IPS-15b (cell line): ENCODE data around the gene TRIM31.
"Not testable (repeated sequence)": the region's sequence is repeated elsewhere in the genome, so short reads cannot be mapped to it uniquely, and the experiment has no call there.

Experiments used
- H3K27me3 ChIP-seq: one replicate; pipeline ENCODE4 v1.6.1; 2013; ENCODE audit warnings: low read length; ENCODE audit not compliant: control insufficient read depth, insufficient read depth
- H3K36me3 ChIP-seq: one replicate; pipeline ENCODE4 v1.6.1; 2013; ENCODE audit warnings: low read length; ENCODE audit not compliant: control insufficient read depth, insufficient read depth
- H3K4me1 ChIP-seq: one replicate; pipeline ENCODE4 v1.6.1; 2013; ENCODE audit warnings: mild to moderate bottlenecking, low read length; ENCODE audit not compliant: control insufficient read depth, insufficient read depth
- H3K4me3 ChIP-seq: one replicate; pipeline ENCODE4 v1.5.1; 2013; ENCODE audit warnings: low read depth, low read length
- H3K9ac ChIP-seq: one replicate; pipeline ENCODE4 v1.6.1; 2013; ENCODE audit warnings: low read depth, mild to moderate bottlenecking, low read length
- H3K9me3 ChIP-seq: one replicate; pipeline ENCODE4 v1.6.1; 2013; ENCODE audit warnings: mild to moderate bottlenecking, low read length; ENCODE audit not compliant: control insufficient read depth, insufficient read depth

Gene TRIM31

GRCh38 chr6:30143780-30144179, 30.9 kb upstream of the TRIM31 start:
- Histone ChIP-seq H3K4me1 (no peaks in the 10 kb centered on the region), H3K9ac (no peak overlapping the region), H3K4me3 (no peak overlapping the region), H3K9me3 (no peaks in the 10 kb centered on the region), H3K27me3 (no peaks in the 10 kb centered on the region), H3K36me3 (no peaks in the 10 kb centered on the region)

DNA sequence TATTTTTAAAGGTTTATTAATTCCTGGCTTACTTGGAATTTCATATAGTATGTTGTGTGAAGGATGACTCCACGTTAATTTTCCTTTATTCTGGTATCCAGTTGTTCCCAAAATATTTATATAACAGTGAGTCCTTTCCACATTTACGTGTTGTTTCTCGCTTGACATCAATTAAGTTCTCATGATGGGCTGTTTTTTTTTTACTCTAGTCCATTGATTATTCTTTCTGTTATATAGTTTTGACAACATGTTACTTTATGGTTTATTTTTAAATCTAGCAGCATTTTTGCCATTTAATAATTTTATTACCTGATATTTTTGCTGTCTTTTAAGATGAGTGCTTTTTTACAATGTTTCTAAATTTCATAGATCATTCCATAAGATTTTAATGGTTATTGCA, 29.8 kb upstream of the TRIM31 start:
- Histone ChIP-seq H3K4me1 (no peaks in the 10 kb centered on the region), H3K36me3 (no peaks in the 10 kb centered on the region), H3K9ac (no peak overlapping the region), H3K27me3 (no peaks in the 10 kb centered on the region), H3K9me3 (no peaks in the 10 kb centered on the region), H3K4me3 (no peak overlapping the region)

- not testable (repeated sequence) for H3K9ac ChIP-seq, H3K4me3 ChIP-seq, H3K4me1 ChIP-seq, H3K9me3 ChIP-seq, H3K36me3 ChIP-seq, H3K27me3 ChIP-seq
Measured at GRCh38 chr6:30140240-30140639, 27.4 kb upstream of the TRIM31 start.

DNA sequence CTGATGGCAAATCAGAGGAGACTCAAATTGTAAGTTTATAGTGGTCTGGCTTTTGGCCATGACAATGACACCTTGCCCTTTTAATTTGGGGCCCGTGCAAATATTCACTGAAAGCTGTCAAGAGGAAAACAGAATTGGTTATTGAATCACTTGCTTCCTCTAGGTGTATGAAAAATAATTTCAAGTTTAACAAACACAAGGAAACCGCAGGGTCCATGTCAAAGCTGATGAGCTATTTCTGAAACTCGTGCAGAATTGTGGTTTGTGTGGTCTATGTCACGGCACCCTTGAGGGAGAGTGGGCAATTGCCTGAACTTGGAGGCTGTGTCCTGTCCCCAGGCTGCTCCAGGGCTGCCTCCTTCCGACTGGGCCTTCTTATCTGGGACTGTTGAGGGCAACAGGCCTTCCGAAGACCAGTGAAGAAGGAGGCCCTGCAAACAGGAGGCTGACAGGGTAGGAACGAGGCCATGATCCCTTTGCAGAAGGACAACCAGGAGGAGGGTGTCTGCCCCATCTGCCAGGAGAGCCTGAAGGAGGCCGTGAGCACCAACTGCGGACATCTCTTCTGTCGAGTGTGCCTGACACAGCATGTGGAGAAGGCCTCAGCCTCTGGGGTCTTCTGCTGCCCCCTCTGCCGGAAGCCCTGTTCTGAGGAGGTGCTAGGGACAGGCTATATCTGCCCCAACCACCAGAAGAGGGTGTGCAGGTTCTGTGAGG, 23.8 kb upstream of the TRIM31 start:
- no peak overlapping the region for H3K9ac ChIP-seq
- H3K4me3 ChIP-seq = no peak overlapping the region
- no peaks in the 10 kb centered on the region for H3K4me1 ChIP-seq
- peaks cover 10% of the 10 kb centered on the region for H3K27me3 ChIP-seq
- H3K9me3 ChIP-seq = no peaks in the 10 kb centered on the region
- H3K36me3 ChIP-seq = no peaks in the 10 kb centered on the region

GRCh38 chr6:30135757-30136156, 22.9 kb upstream of the TRIM31 start, which contains the start of gene TRIM40:
Gene TRIM40 (plus strand): TSS chr6:30136140. CDS start chr6:30137037, 897 bp downstream.
- no peak within 1 kb of the TSS for H3K4me3 ChIP-seq
- no peak within 1 kb of the TSS for H3K9ac ChIP-seq
- H3K27me3 ChIP-seq = peaks cover 19% of the 10 kb centered on the region
- H3K36me3 ChIP-seq = no peaks in the 10 kb centered on the region
- H3K9me3 ChIP-seq = no peaks in the 10 kb centered on the region
- H3K4me1 ChIP-seq = no peaks in the 10 kb centered on the region

DNA sequence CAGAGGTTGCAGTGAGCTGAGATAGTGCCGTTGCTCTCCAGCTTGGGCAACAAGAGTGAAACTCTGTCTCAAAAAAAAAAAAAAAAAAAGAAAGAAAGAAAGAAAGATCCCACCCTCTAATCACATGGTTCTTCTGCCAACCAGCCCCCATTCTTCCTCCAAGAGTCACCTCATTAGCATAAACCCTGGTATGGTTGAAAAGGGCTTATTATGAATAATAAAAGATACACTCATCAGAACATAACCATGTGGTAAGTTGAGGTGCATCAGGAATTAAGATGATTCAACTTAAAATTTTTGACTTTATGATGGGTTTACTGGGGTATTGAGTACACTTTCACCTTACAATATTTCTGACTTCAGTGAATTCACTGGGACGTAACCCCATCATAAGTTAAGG, 22.3 kb upstream of the TRIM31 start:
- H3K27me3 ChIP-seq = peaks cover 25% of the 10 kb centered on the region

GRCh38 chr6:30131947-30132497, 19.1 kb upstream of the TRIM31 start:
- Histone ChIP-seq H3K36me3 (no peaks in the 10 kb centered on the region), H3K4me1 (no peaks in the 10 kb centered on the region), H3K27me3 (peaks cover 56% of the 10 kb centered on the region)

More for the DNA sequence above, 22.3 kb upstream of the TRIM31 start:
- Histone ChIP-seq H3K9me3 (no peaks in the 10 kb centered on the region), H3K9ac (no peak overlapping the region), H3K4me3 (no peak overlapping the region), H3K4me1 (no peaks in the 10 kb centered on the region), H3K36me3 (no peaks in the 10 kb centered on the region)

DNA sequence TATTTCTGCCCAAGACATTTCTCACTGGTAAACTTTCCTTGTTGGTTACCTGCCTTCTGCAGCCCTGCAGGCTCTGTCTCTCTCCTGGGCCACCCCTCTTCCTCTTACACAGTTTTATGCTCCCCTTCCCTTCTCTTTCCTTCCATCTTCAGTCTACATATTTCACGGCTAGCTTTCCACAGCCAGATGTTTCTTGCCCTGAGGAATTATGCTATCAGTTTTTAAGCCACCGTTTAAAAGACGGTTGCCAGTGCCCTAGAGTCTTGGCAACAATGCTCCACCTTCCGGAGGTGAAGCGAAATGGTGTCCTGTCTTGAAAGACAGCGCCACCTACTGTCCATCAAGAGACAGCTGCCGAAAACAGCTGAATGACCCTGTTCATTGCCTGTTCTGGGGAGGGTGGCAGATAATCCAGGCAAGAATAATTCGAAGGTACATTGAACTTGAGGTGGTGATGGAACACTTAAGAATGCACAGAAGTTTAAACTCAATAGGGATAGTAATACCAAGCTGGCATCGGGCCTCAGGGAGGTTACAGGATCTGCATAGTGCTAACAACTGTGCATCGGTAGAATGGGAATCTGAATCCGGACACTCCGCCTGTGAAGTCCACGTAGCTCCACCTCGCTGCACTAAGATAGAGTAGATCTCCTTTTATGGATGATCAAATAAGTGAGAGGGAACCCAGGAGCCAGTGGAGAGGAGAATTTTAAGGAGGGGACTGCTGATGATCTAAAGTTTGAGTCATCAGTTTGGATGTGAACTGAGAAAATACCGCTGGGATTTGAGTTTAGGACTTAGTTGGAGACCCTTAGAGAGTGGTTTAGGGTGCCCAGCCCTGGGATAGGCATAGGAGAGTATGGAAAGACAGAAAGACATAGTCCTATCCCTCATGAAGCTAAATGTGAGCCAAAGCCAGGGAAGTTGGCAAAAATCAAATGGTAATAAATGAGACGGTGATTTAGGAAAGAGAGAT, 18.3 kb upstream of the TRIM31 start:
- no peaks in the 10 kb centered on the region for H3K36me3 ChIP-seq
- no peak overlapping the region for H3K9ac ChIP-seq
- H3K9me3 ChIP-seq = no peaks in the 10 kb centered on the region
- H3K4me1 ChIP-seq = no peaks in the 10 kb centered on the region
- H3K27me3 ChIP-seq = peaks cover 64% of the 10 kb centered on the region
- H3K4me3 ChIP-seq = peak overlapping the region; percentile 14

More at GRCh38 chr6:30131947-30132497, 19.1 kb upstream of the TRIM31 start:
- Histone ChIP-seq H3K9me3 (no peaks in the 10 kb centered on the region), H3K9ac (no peak overlapping the region), H3K4me3 (no peak overlapping the region)

DNA sequence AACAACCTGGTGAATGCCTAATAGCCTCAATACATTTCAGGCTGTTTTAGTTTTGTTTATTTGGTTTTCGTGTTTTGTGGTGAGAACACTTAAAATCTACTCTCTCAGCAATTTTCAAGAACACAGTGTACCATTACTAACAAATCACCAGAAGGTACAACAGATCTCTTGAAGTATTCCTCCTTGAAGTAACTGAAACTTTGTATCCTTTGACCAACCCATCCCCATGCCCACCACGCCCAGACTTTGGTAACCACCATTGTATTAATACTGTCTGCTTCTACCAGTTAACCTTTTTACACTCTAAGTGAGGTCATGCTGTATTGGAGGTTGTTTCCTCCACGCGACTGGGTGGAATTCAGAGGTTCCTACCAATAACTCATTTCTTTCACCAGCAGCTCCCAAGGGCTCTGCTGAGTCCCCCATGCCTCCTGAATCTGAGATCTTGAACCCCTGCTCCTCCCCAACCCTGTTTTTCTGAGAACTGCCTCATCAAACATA, 17.3 kb upstream of the TRIM31 start:
- H3K36me3 ChIP-seq = no peaks in the 10 kb centered on the region
- no peak overlapping the region for H3K9ac ChIP-seq
- H3K27me3 ChIP-seq = peaks cover 72% of the 10 kb centered on the region
- no peaks in the 10 kb centered on the region for H3K9me3 ChIP-seq
- no peaks in the 10 kb centered on the region for H3K4me1 ChIP-seq
- no peak overlapping the region for H3K4me3 ChIP-seq

DNA sequence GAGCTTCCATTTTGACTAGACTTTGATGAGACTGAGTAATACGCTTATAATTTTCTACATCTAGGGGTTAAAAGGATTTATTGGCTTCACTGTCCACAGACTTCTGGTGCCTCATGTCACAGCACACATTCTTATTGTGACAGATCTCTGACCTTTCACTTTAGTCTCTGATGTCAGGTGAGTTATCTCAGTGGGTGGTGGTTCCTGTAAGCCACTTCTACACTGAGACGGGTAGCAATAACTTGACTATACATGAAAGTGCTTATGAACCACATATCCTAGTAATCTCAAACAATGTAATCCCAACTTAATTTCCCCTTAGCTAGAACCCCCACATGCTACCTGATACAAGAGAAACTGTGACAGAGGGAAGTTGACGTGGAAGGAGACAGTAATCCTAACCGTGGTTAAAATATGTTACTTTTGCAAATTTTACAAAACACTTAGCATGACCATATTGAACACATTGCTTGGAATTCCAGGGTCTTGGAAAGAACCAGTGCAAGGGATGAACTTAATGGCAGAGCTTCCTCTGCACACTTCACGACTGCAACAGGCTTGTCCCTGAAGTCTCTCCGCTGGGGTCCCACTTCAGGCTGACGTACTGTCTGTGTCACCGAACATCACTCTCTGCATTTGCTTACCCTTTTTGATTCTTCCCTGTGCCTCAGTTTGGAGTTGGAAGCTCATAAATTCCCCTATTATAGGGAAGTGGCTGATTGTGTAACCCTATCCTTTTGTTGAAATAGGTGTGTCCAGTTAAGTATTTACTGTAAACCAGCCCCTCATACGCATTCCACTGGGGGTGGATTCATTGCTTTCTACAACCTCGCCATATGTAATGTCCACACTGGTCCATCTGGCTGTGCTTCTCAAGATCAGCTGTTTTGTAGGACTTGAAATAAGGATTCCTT, 16.6 kb upstream of the TRIM31 start:
- Histone ChIP-seq H3K27me3 (peaks cover 79% of the 10 kb centered on the region), H3K4me3 (no peak overlapping the region), H3K4me1 (no peaks in the 10 kb centered on the region), H3K36me3 (no peaks in the 10 kb centered on the region), H3K9me3 (no peaks in the 10 kb centered on the region), H3K9ac (no peak overlapping the region)
